GM18499 (cell line): ENCODE results near the gene SOWAHC.
A peak's percentile ranks its signal among the peaks of the same experiment; 100 is the strongest.
"Not testable (repeated sequence)": the region's sequence is repeated elsewhere in the genome, so short reads cannot be mapped to it uniquely, and the experiment has no call there.

Experiments used
- ATAC-seq: cut with Tn5 transposase; IDR thresholded peaks from one replicate; pipeline ENCODE4 v1.9.1; 2021; ENCODE audit warnings: moderate number of reproducible peaks; ENCODE audit not compliant: insufficient read depth, unreplicated experiment

Gene SOWAHC

GRCh38 chr2:109614715-109615636 is 812 bp downstream of the SOWAHC start:
- no peak for ATAC-seq

GRCh38 chr2:109615637-109616144 is 1.5 kb downstream of the SOWAHC start:
- ATAC-seq: no peak

GRCh38 chr2:109616184-109616583 is 2.0 kb downstream of the SOWAHC start:
- ATAC-seq: no peak

- ATAC-seq: no peak
Observed at GRCh38 chr2:109619032-109619615, 5.0 kb downstream of the SOWAHC start.

- ATAC-seq: no peak
Observed at GRCh38 chr2:109623297-109623696, 9.1 kb downstream of the SOWAHC start.

GRCh38 chr2:109623923-109624322 is 9.8 kb downstream of the SOWAHC start:
- no peak for ATAC-seq

GRCh38 chr2:109624339-109624738 is 10.2 kb downstream of the SOWAHC start:
- no peak for ATAC-seq

GRCh38 chr2:109628321-109628720 is 14.2 kb downstream of the SOWAHC start:
- not testable (repeated sequence) for ATAC-seq

- ATAC-seq: no peak
Observed at GRCh38 chr2:109629867-109630266, 15.7 kb downstream of the SOWAHC start.

GRCh38 chr2:109630441-109631430 is 16.6 kb downstream of the SOWAHC start:
- no peak for ATAC-seq

GRCh38 chr2:109631741-109632140 is 17.6 kb downstream of the SOWAHC start:
- ATAC-seq: no peak

- ATAC-seq: no peak
Observed at GRCh38 chr2:109632158-109632789, 18.1 kb downstream of the SOWAHC start.

- ATAC-seq: no peak
Observed at GRCh38 chr2:109633284-109633961, 19.3 kb downstream of the SOWAHC start.

GRCh38 chr2:109635426-109636304 is 21.5 kb downstream of the SOWAHC start:
- ATAC-seq: no peak

- ATAC-seq: no peak
Observed at GRCh38 chr2:109636317-109636716, 22.2 kb downstream of the SOWAHC start.

- peak; percentile 59 for ATAC-seq
Observed at GRCh38 chr2:109637749-109638570, 23.8 kb downstream of the SOWAHC start.

- ATAC-seq: no peak
Observed at GRCh38 chr2:109638795-109639194, 24.6 kb downstream of the SOWAHC start.
